H9 (cell line): Measurements from ENCODE around the gene HOATZ. TPM values are rescaled to one million over a fixed set of nuclear protein-coding genes. Genes with fewer than 3 reads are reported as not detected.

Experiments
- DNase-seq: peaks from one replicate; pipeline ENCODE4 v3.0.0-alpha.2; 2017
- H2AFZ ChIP-seq: one replicate; pipeline ENCODE4 v1.6.1; 2013; ENCODE audit warnings: mild to moderate bottlenecking, low read length, control low read depth, moderate library complexity
- H2AK5ac ChIP-seq: 2 replicates; pipeline ENCODE4 v1.6.1; 2013; ENCODE audit warnings: low read length, control low read depth, mixed read lengths; ENCODE audit not compliant: insufficient read length
- H2BK120ac ChIP-seq: one replicate; pipeline ENCODE4 v1.6.1; 2013; ENCODE audit warnings: low read depth, mild to moderate bottlenecking, low read length, control low read depth, inconsistent platforms; ENCODE audit not compliant: poor library complexity, severe bottlenecking
- H2BK12ac ChIP-seq: 2 replicates; pipeline ENCODE4 v1.6.1; 2013; ENCODE audit warnings: low read length, control low read depth, mixed read lengths, low read depth; ENCODE audit not compliant: insufficient read length
- H2BK15ac ChIP-seq: 2 replicates; pipeline ENCODE4 v1.6.1; 2013; ENCODE audit warnings: low read depth, low read length, control low read depth
- H2BK20ac ChIP-seq: one replicate; pipeline ENCODE4 v1.6.1; 2013; ENCODE audit warnings: low read depth, mild to moderate bottlenecking, low read length, control low read depth, inconsistent platforms; ENCODE audit not compliant: poor library complexity, severe bottlenecking
- H2BK5ac ChIP-seq: 2 replicates; pipeline ENCODE4 v1.6.1; 2013; ENCODE audit warnings: low read length, control low read depth, mixed read lengths; ENCODE audit not compliant: insufficient read length
- H3K14ac ChIP-seq: 2 replicates; pipeline ENCODE4 v1.6.1; 2013; ENCODE audit warnings: low read length, control low read depth; ENCODE audit not compliant: insufficient read depth
- H3K18ac ChIP-seq: 2 replicates; pipeline ENCODE4 v1.6.1; 2013; ENCODE audit warnings: low read depth, mild to moderate bottlenecking, mixed read lengths, low read length, control low read depth; ENCODE audit not compliant: insufficient read length
- H3K23ac ChIP-seq: 2 replicates; pipeline ENCODE4 v1.6.1; 2013; ENCODE audit warnings: low read length, control low read depth, mixed read lengths, low read depth; ENCODE audit not compliant: insufficient read length
- H3K23me2 ChIP-seq: 2 replicates; pipeline ENCODE4 v1.6.1; 2013; ENCODE audit warnings: low read depth, mild to moderate bottlenecking, mixed read lengths, low read length, control low read depth; ENCODE audit not compliant: insufficient read length, poor library complexity, severe bottlenecking
- H3K27ac ChIP-seq: 2 replicates; pipeline ENCODE4 v1.5.1; 2013; ENCODE audit warnings: low read length, control low read depth, mixed read lengths, low read depth; ENCODE audit not compliant: insufficient read length
- H3K27me3 ChIP-seq: 2 replicates; pipeline ENCODE4 v1.6.1; 2013; ENCODE audit warnings: low read length, control low read depth, inconsistent platforms; ENCODE audit not compliant: insufficient read depth
- H3K4ac ChIP-seq: 2 replicates; pipeline ENCODE4 v1.6.1; 2013; ENCODE audit warnings: low read depth, mild to moderate bottlenecking, control low read depth, inconsistent platforms, low read length, moderate library complexity
- H3K4me1 ChIP-seq: 2 replicates; pipeline ENCODE4 v1.6.1; 2013; ENCODE audit warnings: low read length, control low read depth, inconsistent platforms; ENCODE audit not compliant: insufficient read depth
- H3K4me2 ChIP-seq: 2 replicates; pipeline ENCODE4 v1.6.1; 2013; ENCODE audit warnings: low read length, control low read depth, mixed read lengths; ENCODE audit not compliant: insufficient read length, insufficient read depth
- H3K56ac ChIP-seq: 2 replicates; pipeline ENCODE4 v1.6.1; 2013; ENCODE audit warnings: low read depth, mild to moderate bottlenecking, mixed read lengths, low read length, control low read depth; ENCODE audit not compliant: insufficient read length
- H3K79me1 ChIP-seq: 2 replicates; pipeline ENCODE4 v1.6.1; 2013; ENCODE audit warnings: low read depth, mild to moderate bottlenecking, moderate library complexity, low read length, control low read depth, inconsistent platforms; ENCODE audit not compliant: insufficient read depth, poor library complexity, severe bottlenecking
- H3K79me2 ChIP-seq: 2 replicates; pipeline ENCODE4 v1.6.1; 2013; ENCODE audit warnings: low read length, control low read depth, inconsistent platforms; ENCODE audit not compliant: insufficient read depth
- H3K9ac ChIP-seq: 2 replicates; pipeline ENCODE4 v1.6.1; 2013; ENCODE audit warnings: low read length, control low read depth, mixed read lengths; ENCODE audit not compliant: insufficient read length; ENCODE audit errors: extremely low read depth
- H3K9me3 ChIP-seq: one replicate; pipeline ENCODE4 v1.6.1; 2013; ENCODE audit warnings: low read depth, low read length, inconsistent platforms; ENCODE audit not compliant: control insufficient read depth
- H3T11ph ChIP-seq: one replicate; pipeline ENCODE4 v1.6.1; 2013; ENCODE audit warnings: mild to moderate bottlenecking, low read length, control low read depth, inconsistent platforms
- H4K20me1 ChIP-seq: one replicate; pipeline ENCODE4 v1.6.1; 2013; ENCODE audit not compliant: control insufficient read depth, insufficient read length, insufficient read depth
- H4K5ac ChIP-seq: 2 replicates; pipeline ENCODE4 v1.6.1; 2013; ENCODE audit warnings: low read depth, mild to moderate bottlenecking, mixed read lengths, low read length, control low read depth; ENCODE audit not compliant: insufficient read length
- H4K8ac ChIP-seq: replicated peaks from 2 replicates; pipeline ENCODE4 v1.6.1; 2013; ENCODE audit warnings: low read length, control low read depth, mixed read lengths, low read depth; ENCODE audit not compliant: insufficient read length
- H4K91ac ChIP-seq: 2 replicates; pipeline ENCODE4 v1.6.1; 2013; ENCODE audit warnings: low read depth, mild to moderate bottlenecking, moderate library complexity, mixed read lengths, low read length, control low read depth; ENCODE audit not compliant: insufficient read length
- H3K27ac Mint-ChIP-seq, 3 experiments: 2 replicates in 2 of 3; 3 replicates in 1 of 3; pipeline ENCODE4 v1.8.0; 2020 to 2021; ENCODE audit warnings: mixed read lengths in 3 of 3, mild to moderate bottlenecking in 1 of 3, moderate library complexity in 1 of 3
- H3K27me3 Mint-ChIP-seq: 2 replicates; pipeline ENCODE4 v1.8.0; 2021; ENCODE audit warnings: low read depth, mild to moderate bottlenecking, moderate library complexity, mixed read lengths
- H3K36me3 Mint-ChIP-seq, 3 experiments: 2 replicates in 2 of 3; 3 replicates in 1 of 3; pipeline ENCODE4 v1.8.0; 2020 to 2021; ENCODE audit warnings: low read depth in 3 of 3, mixed read lengths in 3 of 3; ENCODE audit not compliant: insufficient read depth in 1 of 3
- H3K4me1 Mint-ChIP-seq, 2 experiments: 2 replicates each; pipeline ENCODE4 v1.8.0; 2020; ENCODE audit warnings: mixed read lengths in 2 of 2
- H3K4me3 Mint-ChIP-seq, 2 experiments: 2 replicates in 1 of 2; 3 replicates in 1 of 2; pipeline ENCODE4 v1.8.0; 2020 to 2021; ENCODE audit warnings: mild to moderate bottlenecking in 2 of 2, mixed read lengths in 2 of 2, moderate library complexity in 1 of 2
- H3K9me3 Mint-ChIP-seq, 2 experiments: 2 replicates in 1 of 2; 3 replicates in 1 of 2; pipeline ENCODE4 v1.8.0; 2020; ENCODE audit warnings: mild to moderate bottlenecking in 2 of 2, mixed read lengths in 2 of 2, moderate library complexity in 1 of 2
- WGBS: extraction: QIAGEN DNeasy Blood & Tissue Kit; methylation state at CpG from one replicate; pipeline ENCODE4 v1.1.7; 2013; ENCODE audit warnings: missing lambda C conversion rate, low lambda C conversion rate, mixed read lengths; ENCODE audit not compliant: insufficient read length; ENCODE audit errors: extremely low coverage; 5-methylcytosine and 5-hydroxymethylcytosine counted together
- total RNA-seq: library from RNA; stranded (reverse); gene quantifications from 2 replicates; pipeline ENCODE4 v1.2.1, GENCODE V29; 2021
- TF ChIP-seq, protein P1 (sequence below): fragments of 200-600 bp; sonication (generic); conservative IDR thresholded peaks from 3 replicates; pipeline ENCODE4 v1.8.0; 2021; ENCODE audit warnings: antibody characterized with exemption, mild to moderate bottlenecking

Gene HOATZ
- total RNA-seq, 1 experiment from 2014 or later, result not detected

DNA sequence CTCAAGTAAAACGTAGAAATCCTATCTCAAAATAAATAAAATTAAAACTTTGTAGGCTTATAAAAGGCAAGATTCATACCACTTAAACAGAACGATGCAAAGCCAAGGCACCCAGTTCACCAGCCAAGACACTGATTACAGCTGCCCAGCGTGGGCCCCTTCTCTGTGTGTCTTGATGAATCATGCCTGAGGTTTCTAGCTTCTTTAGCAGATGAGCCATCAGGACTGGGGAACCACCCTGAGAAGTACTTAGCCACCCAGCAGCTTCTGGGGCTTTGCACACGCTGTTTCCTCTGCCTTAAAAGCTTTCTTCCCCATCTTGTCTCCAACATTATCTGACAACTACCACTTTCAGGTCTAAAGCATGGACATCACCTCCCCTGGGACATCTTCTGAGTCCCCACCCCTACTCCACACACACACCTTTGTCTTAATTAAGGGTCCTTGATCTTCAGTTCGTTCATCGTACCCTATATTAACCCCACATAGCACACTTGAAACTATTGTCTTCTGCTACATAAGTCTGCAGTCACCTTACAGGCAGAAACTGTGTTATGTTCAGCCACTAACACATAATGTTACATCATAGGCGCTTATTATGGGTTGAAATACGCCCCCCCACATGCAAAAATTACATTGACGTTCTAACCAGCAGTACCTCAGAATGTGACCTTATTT lies 17.2 kb downstream of the HOATZ start:
- no peak overlapping the region for H3K4ac ChIP-seq
- no peaks in the 10 kb centered on the region for H3K9me3 ChIP-seq
- H4K5ac ChIP-seq, result no peak overlapping the region
- no peak overlapping the region for H3T11ph ChIP-seq
- H3K9ac ChIP-seq, result no peak overlapping the region
- no peak overlapping the region for H3K4me3 Mint-ChIP-seq
- no peaks in the 10 kb centered on the region for H3K9me3 Mint-ChIP-seq
- H3K14ac ChIP-seq, result 0 out of 2 replicates have a peak overlapping the region, but pooled peaks have one; percentile 49
- no peaks in the 10 kb centered on the region for H3K27me3 ChIP-seq
- H3K4me1 Mint-ChIP-seq, result peaks cover 9 to 10% of the 10 kb centered on the region in 2 experiments
- no peaks in the 10 kb centered on the region for H3K23me2 ChIP-seq
- no peak overlapping the region for H2AFZ ChIP-seq
- H3K27ac Mint-ChIP-seq, result no peak overlapping the region
- H3K4me2 ChIP-seq, result no peak overlapping the region
- H4K20me1 ChIP-seq, result no peaks in the 10 kb centered on the region
- H2BK20ac ChIP-seq, result no peak overlapping the region
- no peak overlapping the region for H3K23ac ChIP-seq
- H2BK120ac ChIP-seq, result no peak overlapping the region
- no peak overlapping the region for H2AK5ac ChIP-seq
- H3K18ac ChIP-seq, result no peak overlapping the region
- no peak overlapping the region for H2BK15ac ChIP-seq
- no peak overlapping the region for H3K56ac ChIP-seq
- no peaks in the 10 kb centered on the region for H3K4me1 ChIP-seq
- H3K27ac ChIP-seq, result no peak overlapping the region
- H3K36me3 Mint-ChIP-seq, result no peaks in the 10 kb centered on the region
- no peak for DNase-seq
- no peaks in the 10 kb centered on the region for H3K79me1 ChIP-seq
- TF ChIP-seq, protein P1, sequence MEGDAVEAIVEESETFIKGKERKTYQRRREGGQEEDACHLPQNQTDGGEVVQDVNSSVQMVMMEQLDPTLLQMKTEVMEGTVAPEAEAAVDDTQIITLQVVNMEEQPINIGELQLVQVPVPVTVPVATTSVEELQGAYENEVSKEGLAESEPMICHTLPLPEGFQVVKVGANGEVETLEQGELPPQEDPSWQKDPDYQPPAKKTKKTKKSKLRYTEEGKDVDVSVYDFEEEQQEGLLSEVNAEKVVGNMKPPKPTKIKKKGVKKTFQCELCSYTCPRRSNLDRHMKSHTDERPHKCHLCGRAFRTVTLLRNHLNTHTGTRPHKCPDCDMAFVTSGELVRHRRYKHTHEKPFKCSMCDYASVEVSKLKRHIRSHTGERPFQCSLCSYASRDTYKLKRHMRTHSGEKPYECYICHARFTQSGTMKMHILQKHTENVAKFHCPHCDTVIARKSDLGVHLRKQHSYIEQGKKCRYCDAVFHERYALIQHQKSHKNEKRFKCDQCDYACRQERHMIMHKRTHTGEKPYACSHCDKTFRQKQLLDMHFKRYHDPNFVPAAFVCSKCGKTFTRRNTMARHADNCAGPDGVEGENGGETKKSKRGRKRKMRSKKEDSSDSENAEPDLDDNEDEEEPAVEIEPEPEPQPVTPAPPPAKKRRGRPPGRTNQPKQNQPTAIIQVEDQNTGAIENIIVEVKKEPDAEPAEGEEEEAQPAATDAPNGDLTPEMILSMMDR, result no peak
- H2BK12ac ChIP-seq, result no peak overlapping the region
- WGBS, result no CpG with 5 or more reads among the region's 9 CpGs
- no peak overlapping the region for H4K91ac ChIP-seq
- no peak overlapping the region for H2BK5ac ChIP-seq
- no peak overlapping the region for H4K8ac ChIP-seq
- peaks cover 1% of the 10 kb centered on the region; the same call in 1 of the 2 replicates for H3K27me3 Mint-ChIP-seq
- H3K79me2 ChIP-seq, result no peaks in the 10 kb centered on the region
